ENCODE data around the gene MIOX.

The MIOX gene

GRCh38 chr22:50531546-50531961 is 44.9 kb downstream of the MIOX start:
- no peak for DNase-seq

GRCh38 chr22:50531962-50532674 is 45.5 kb downstream of the MIOX start:
- no peak for DNase-seq

GRCh38 chr22:50532824-50533796 is 46.5 kb downstream of the MIOX start:
- no peak for DNase-seq

GRCh38 chr22:50533856-50534711 is 47.4 kb downstream of the MIOX start:
- peak; percentile 49 for DNase-seq

- no peak for DNase-seq
These were observed 48.5 kb downstream of the MIOX start for GRCh38 chr22:50535113-50535512.

- DNase-seq = no peak
These were observed 49.6 kb downstream of the MIOX start for GRCh38 chr22:50536226-50536625.

GRCh38 chr22:50537765-50538164 is 51.1 kb downstream of the MIOX start:
- DNase-seq = no peak

Data from SIG-M5 (cell line).